Pulmonary artery endothelial cell (primary cell): ENCODE data around the gene KCNJ16. TPM values are rescaled to one million over a fixed set of nuclear protein-coding genes. Genes with fewer than 3 reads are reported as not detected.

Experiments
- DNase-seq: peaks from one replicate; pipeline ENCODE4 v3.0.0-alpha.2; 2011; ENCODE audit warnings: low read depth, low spot score
- total RNA-seq: library from RNA; depleted of rRNA; stranded (reverse); fragments of >200 nt; gene quantifications from 2 replicates; pipeline ENCODE4 v1.2.3, GENCODE V29; 2014

KCNJ16 gene
- total RNA-seq, 1 donor from 2014 or later, result 0.07 TPM

- no peak for DNase-seq
Measured at GRCh38 chr17:70168977-70169708, 94.1 kb downstream of the KCNJ16 start, which contains the start of gene KCNJ2. TSS of gene KCNJ2 (plus strand) at chr17:70169532. CDS start at chr17:70175040, 5,508 bp downstream.

- no peak for DNase-seq
Measured at GRCh38 chr17:70169709-70170597, 94.9 kb downstream of the KCNJ16 start.

GRCh38 chr17:70171159-70171558 is 96.1 kb downstream of the KCNJ16 start:
- no peak for DNase-seq

GRCh38 chr17:70172449-70172848 is 97.4 kb downstream of the KCNJ16 start:
- DNase-seq, result no peak

- DNase-seq, result no peak
Measured at GRCh38 chr17:70172923-70173322, 97.9 kb downstream of the KCNJ16 start.

GRCh38 chr17:70173681-70174080 is 98.7 kb downstream of the KCNJ16 start:
- no peak for DNase-seq

- DNase-seq, result no peak
Measured at GRCh38 chr17:70181376-70181775, 106.4 kb downstream of the KCNJ16 start.

- DNase-seq, result no peak
Measured at GRCh38 chr17:70181866-70182265, 106.8 kb downstream of the KCNJ16 start.

GRCh38 chr17:70183508-70183907 is 108.5 kb downstream of the KCNJ16 start:
- DNase-seq, result no peak

- no peak for DNase-seq
Measured at GRCh38 chr17:70184207-70184606, 109.2 kb downstream of the KCNJ16 start.

GRCh38 chr17:70184770-70185169 is 109.7 kb downstream of the KCNJ16 start:
- no peak for DNase-seq

Other genes with a start within 250 kb of the KCNJ16 start
- 19.3 and 33.3 TPM in 2 replicates for gene KCNJ2, start 94.3 kb downstream of the KCNJ16 start, total RNA-seq